Left ventricle myocardium inferior (tissue), 1 donor: ENCODE results near the gene IL1A. TPM values are rescaled to one million over a fixed set of nuclear protein-coding genes. Genes with fewer than 3 reads are reported as not detected.

ENCODE experiments used
- DNase-seq: peaks from one replicate; pipeline ENCODE4 v3.0.0-alpha.2; 2020
- H3K27ac ChIP-seq: fragments of 200-600 bp; replicated peaks from 2 replicates; pipeline ENCODE4 v1.8.0; 2021
- H3K27me3 ChIP-seq: fragments of 200-600 bp; 2 replicates; pipeline ENCODE4 v1.8.0; 2021; ENCODE audit warnings: low read depth
- H3K36me3 ChIP-seq: fragments of 200-600 bp; 2 replicates; pipeline ENCODE4 v1.8.0; 2021
- H3K4me1 ChIP-seq: fragments of 200-600 bp; 2 replicates; pipeline ENCODE4 v1.8.0; 2021
- H3K4me3 ChIP-seq: fragments of 200-600 bp; 2 replicates; pipeline ENCODE4 v1.8.0; 2021; ENCODE audit warnings: mild to moderate bottlenecking, moderate library complexity
- H3K9me3 ChIP-seq: fragments of 200-600 bp; replicated peaks from 2 replicates; pipeline ENCODE4 v1.8.0; 2021
- intact Hi-C: fragments of 100-400 bp; cut with micrococcal nuclease; formaldehyde crosslinking; loops from one replicate; pipeline ENCODE4 v1.11.0; 2022
- total RNA-seq: library from RNA; stranded (reverse); fragmentation: NEBNext Ultra II Directional; extraction: Animal tissue kit (Norgen Biotek cat#: 25700); gene quantifications from one replicate; pipeline ENCODE4 v1.2.1, GENCODE V29; 2021
- TF ChIP-seq, protein P1 (sequence below): fragments of 200-600 bp; IDR thresholded peaks from 2 replicates; pipeline ENCODE4 v1.8.0; 2021; ENCODE audit warnings: antibody characterized with exemption, mild to moderate bottlenecking, borderline replicate concordance
- donor health status: DM: no; HTN: yes; CAD: no; lungs with severe emphysema.

IL1A gene
- total RNA-seq, 1 donor from 2014 or later = not detected

DNA sequence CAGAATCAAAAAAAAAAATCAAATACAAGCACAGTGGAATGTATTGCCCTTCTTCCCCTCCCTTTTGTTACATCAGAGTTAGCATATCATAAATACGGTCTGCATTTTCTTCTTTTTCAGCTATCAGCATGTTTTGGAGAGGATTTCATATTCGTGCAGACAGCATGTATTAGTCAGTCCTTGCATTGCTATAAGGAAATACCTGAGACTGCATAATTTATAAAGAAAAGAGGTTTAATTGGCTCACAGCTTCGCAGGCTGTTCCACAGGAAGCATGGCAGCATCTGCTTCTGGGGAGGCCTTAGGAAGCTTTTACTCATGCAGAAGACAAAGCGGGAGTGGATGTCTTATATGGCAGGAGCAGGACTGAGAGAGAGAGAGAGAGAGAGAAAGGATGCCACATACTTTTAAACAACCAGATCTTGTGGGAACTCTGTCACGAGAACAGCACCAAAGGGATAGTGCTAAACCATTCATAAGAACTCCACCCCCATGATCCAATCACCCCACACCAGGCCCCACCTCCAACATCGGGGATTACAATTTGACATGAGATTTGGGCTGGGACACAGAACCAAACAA is 43.4 kb upstream of the IL1A start:
- TF ChIP-seq, protein P1, sequence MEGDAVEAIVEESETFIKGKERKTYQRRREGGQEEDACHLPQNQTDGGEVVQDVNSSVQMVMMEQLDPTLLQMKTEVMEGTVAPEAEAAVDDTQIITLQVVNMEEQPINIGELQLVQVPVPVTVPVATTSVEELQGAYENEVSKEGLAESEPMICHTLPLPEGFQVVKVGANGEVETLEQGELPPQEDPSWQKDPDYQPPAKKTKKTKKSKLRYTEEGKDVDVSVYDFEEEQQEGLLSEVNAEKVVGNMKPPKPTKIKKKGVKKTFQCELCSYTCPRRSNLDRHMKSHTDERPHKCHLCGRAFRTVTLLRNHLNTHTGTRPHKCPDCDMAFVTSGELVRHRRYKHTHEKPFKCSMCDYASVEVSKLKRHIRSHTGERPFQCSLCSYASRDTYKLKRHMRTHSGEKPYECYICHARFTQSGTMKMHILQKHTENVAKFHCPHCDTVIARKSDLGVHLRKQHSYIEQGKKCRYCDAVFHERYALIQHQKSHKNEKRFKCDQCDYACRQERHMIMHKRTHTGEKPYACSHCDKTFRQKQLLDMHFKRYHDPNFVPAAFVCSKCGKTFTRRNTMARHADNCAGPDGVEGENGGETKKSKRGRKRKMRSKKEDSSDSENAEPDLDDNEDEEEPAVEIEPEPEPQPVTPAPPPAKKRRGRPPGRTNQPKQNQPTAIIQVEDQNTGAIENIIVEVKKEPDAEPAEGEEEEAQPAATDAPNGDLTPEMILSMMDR = no peak
- Histone ChIP-seq H3K9me3 (no peaks in the 10 kb centered on the region), H3K4me3 (no peak overlapping the region), H3K4me1 (no peaks in the 10 kb centered on the region), H3K27me3 (peaks cover 6% of the 10 kb centered on the region), H3K27ac (no peak overlapping the region), H3K36me3 (no peaks in the 10 kb centered on the region)
- DNase-seq = no peak
- intact Hi-C loops = no loop called here

DNA sequence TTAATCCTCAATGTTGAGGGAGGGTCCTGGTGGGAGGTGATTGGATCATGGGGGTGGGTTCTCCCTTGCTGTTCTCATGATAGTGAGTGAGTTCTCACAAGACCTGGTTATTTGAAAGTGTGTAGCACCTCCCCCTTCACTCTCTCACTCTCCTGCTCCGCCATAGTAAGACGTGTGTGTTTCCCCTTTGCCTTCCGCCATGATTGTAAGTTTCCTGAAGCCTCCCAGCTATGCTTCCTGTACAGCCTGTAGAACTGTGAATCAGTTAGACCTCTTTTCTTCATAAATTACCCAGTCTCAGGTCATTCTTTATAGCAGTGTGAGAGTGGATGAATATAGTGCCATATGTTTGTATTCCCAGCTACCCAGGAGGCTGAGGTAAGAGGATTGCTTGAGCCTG is 42.7 kb upstream of the IL1A start:
- no peaks in the 10 kb centered on the region for H3K4me1 ChIP-seq
- no peaks in the 10 kb centered on the region for H3K9me3 ChIP-seq
- H3K36me3 ChIP-seq = no peaks in the 10 kb centered on the region
- DNase-seq = no peak
- H3K27me3 ChIP-seq = peaks cover 6% of the 10 kb centered on the region
- intact Hi-C loops = no loop called here
- H3K27ac ChIP-seq = no peak overlapping the region
- no peak overlapping the region for H3K4me3 ChIP-seq
- TF ChIP-seq, protein P1 = no peak

DNA sequence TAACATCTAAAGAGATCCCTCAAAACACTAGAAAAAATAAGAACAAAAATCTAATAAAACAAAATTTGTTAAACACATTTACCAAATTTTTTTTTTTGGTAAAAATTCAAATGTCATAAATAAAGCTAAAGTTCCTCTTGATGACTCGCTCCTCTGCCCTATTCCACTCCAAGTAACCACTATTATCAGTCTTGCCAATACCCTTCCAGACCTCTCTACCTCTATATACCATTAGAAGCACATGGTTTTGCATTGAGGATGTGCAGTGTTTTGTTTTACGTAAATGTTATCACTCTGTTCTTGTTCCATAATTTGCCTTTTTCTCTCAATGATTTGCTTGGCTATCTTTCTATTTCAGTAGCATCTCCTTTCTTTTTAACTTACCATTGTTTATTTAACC is 41.4 kb upstream of the IL1A start:
- Histone ChIP-seq H3K27ac (no peak overlapping the region), H3K9me3 (no peaks in the 10 kb centered on the region), H3K4me3 (no peak overlapping the region), H3K36me3 (no peaks in the 10 kb centered on the region), H3K4me1 (no peaks in the 10 kb centered on the region), H3K27me3 (peaks cover 6% of the 10 kb centered on the region)
- intact Hi-C loops = no loop called here
- DNase-seq = no peak
- TF ChIP-seq, protein P1 = no peak

DNA sequence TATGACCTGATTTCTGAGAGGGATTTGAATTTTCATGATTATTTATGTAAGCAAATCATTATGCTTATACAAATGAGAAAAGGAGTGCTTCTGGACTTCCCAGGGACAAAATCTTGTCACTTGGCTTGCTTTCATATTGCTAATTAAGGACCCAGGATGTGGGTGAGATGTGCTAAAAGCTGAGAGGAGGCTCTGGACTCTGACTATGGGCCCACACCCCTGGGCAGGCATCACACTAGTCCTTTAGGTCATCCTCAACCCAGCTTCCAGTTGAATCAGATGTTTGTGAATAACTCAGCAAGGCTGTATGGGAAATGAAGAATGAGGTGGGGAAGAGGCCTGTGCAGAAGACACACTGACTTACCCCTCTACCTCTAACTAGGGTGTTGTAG is 40.4 kb upstream of the IL1A start:
- no peak overlapping the region for H3K4me3 ChIP-seq
- H3K4me1 ChIP-seq = no peaks in the 10 kb centered on the region
- no peak for DNase-seq
- no peaks in the 10 kb centered on the region for H3K9me3 ChIP-seq
- no peaks in the 10 kb centered on the region for H3K36me3 ChIP-seq
- intact Hi-C loops = no loop called here
- TF ChIP-seq, protein P1 = no peak
- no peak overlapping the region for H3K27ac ChIP-seq
- peaks cover 4% of the 10 kb centered on the region for H3K27me3 ChIP-seq

DNA sequence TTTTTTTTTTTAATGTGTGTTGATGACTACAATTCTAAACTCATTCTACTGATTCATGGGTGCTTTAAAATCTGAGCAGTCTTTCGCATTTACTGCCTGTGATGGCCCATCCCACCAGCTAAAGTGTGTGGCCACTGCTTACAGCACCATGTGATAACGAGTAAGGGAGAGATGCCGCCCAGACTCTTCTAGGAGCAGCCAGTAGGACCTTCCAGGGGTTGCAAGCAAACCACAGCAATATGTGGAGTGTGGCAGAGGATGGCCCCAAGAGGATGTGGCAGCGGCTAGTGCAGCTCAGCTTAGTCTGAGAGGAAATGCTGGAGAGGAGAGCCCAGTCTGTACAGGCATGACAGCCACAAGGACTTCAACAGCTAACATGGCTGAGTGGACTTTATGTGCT is 37.4 kb upstream of the IL1A start:
- H3K9me3 ChIP-seq = no peaks in the 10 kb centered on the region
- intact Hi-C loops = no loop called here

More for the DNA sequence above, 37.4 kb upstream of the IL1A start:
- Histone ChIP-seq H3K4me3 (no peak overlapping the region), H3K27ac (no peak overlapping the region), H3K4me1 (peaks cover 7% of the 10 kb centered on the region), H3K36me3 (no peaks in the 10 kb centered on the region), H3K27me3 (no peaks in the 10 kb centered on the region)
- TF ChIP-seq, protein P1 = no peak
- DNase-seq = no peak
